ENCODE data around the gene MRTFB.

Gene MRTFB

GRCh38 chr16:14202697-14203096, 131.6 kb downstream of the MRTFB start:
- no peak for DNase-seq
- no peak for TF ChIP-seq EZH2 (optimal IDR thresholded peaks at IDR 0.05; ENCODE audit: low read depth, low read length)
- no peak for TF ChIP-seq EZH2phosphoT487 (IDR thresholded peaks at IDR 0.05; ENCODE audit: low read length)
- TF ChIP-seq CTCF (IDR thresholded peaks at IDR 0.05; ENCODE audit: low read length): peak; percentile 35
- 0 out of 2 replicates have a peak, but pooled peaks cover 5% of the 10 kb centered on the region for H3F3A ChIP-seq (ENCODE audit: insufficient read depth, low read length)
- no peak overlapping the region for H3K9ac ChIP-seq (ENCODE audit: low read length)
- no peaks in the 10 kb centered on the region for H3K36me3 ChIP-seq (replicated peaks; ENCODE audit: insufficient read depth, low read length)
- H3K27ac ChIP-seq (ENCODE audit: low read length): no peak overlapping the region
- no peaks in the 10 kb centered on the region for H4K20me1 ChIP-seq (ENCODE audit: insufficient read depth, low read length)
- H2AFZ ChIP-seq (ENCODE audit: low read length): no peak overlapping the region
- H3K9me2 ChIP-seq (replicated peaks; ENCODE audit: insufficient read depth, low read length): no peaks in the 10 kb centered on the region
- H3K4me3 ChIP-seq (ENCODE audit: low read length): no peak overlapping the region
- no peaks in the 10 kb centered on the region for H3K9me3 ChIP-seq (replicated peaks; ENCODE audit: insufficient read depth, low read length)
- H3K79me2 ChIP-seq (ENCODE audit: low read length): no peaks in the 10 kb centered on the region
- no peak overlapping the region for H3K4me2 ChIP-seq (ENCODE audit: low read depth, low read length)
- H3K4me1 ChIP-seq (ENCODE audit: low read length): peaks cover 27% of the 10 kb centered on the region
- H3K27me3 ChIP-seq (replicated peaks; ENCODE audit: insufficient read depth, low read length): no peaks in the 10 kb centered on the region

- Histone ChIP-seq H3K9ac (ENCODE audit: low read length) (no peak overlapping the region), H2AFZ (ENCODE audit: low read length) (no peak overlapping the region), H3K4me1 (ENCODE audit: low read length) (peaks cover 27% of the 10 kb centered on the region), H3K9me2 (replicated peaks; ENCODE audit: insufficient read depth, low read length) (no peaks in the 10 kb centered on the region), H3K4me2 (ENCODE audit: low read depth, low read length) (no peak overlapping the region), H3K79me2 (ENCODE audit: low read length) (no peaks in the 10 kb centered on the region), H3K9me3 (replicated peaks; ENCODE audit: insufficient read depth, low read length) (no peaks in the 10 kb centered on the region), H3K27ac (ENCODE audit: low read length) (no peak overlapping the region), H3K36me3 (replicated peaks; ENCODE audit: insufficient read depth, low read length) (no peaks in the 10 kb centered on the region), H3K4me3 (ENCODE audit: low read length) (no peak overlapping the region), H3F3A (ENCODE audit: insufficient read depth, low read length) (0 out of 2 replicates have a peak, but pooled peaks cover 5% of the 10 kb centered on the region), H4K20me1 (ENCODE audit: insufficient read depth, low read length) (no peaks in the 10 kb centered on the region), H3K27me3 (replicated peaks; ENCODE audit: insufficient read depth, low read length) (no peaks in the 10 kb centered on the region)
- DNase-seq: no peak
- no peak for TF ChIP-seq EZH2phosphoT487 (IDR thresholded peaks at IDR 0.05; ENCODE audit: low read length)
- no peak for TF ChIP-seq CTCF (IDR thresholded peaks at IDR 0.05; ENCODE audit: low read length)
- TF ChIP-seq EZH2 (optimal IDR thresholded peaks at IDR 0.05; ENCODE audit: low read depth, low read length): no peak
Observed at GRCh38 chr16:14203166-14203565, 132.0 kb downstream of the MRTFB start.

- no peaks in the 10 kb centered on the region for H3K79me2 ChIP-seq (ENCODE audit: low read length)
- H3K4me2 ChIP-seq (ENCODE audit: low read depth, low read length): peak overlapping the region; percentile 44
- no peaks in the 10 kb centered on the region for H3K9me3 ChIP-seq (replicated peaks; ENCODE audit: insufficient read depth, low read length)
- no peaks in the 10 kb centered on the region for H3K36me3 ChIP-seq (replicated peaks; ENCODE audit: insufficient read depth, low read length)
- H3K27ac ChIP-seq (ENCODE audit: low read length): peak overlapping the region; percentile 11; the same call in 1 of the 2 replicates
- no peaks in the 10 kb centered on the region for H3K27me3 ChIP-seq (replicated peaks; ENCODE audit: insufficient read depth, low read length)
- H2AFZ ChIP-seq (ENCODE audit: low read length): peak overlapping the region; percentile 27
- 0 out of 2 replicates have a peak, but pooled peaks cover 5% of the 10 kb centered on the region for H3F3A ChIP-seq (ENCODE audit: insufficient read depth, low read length)
- no peaks in the 10 kb centered on the region for H3K9me2 ChIP-seq (replicated peaks; ENCODE audit: insufficient read depth, low read length)
- H4K20me1 ChIP-seq (ENCODE audit: insufficient read depth, low read length): no peaks in the 10 kb centered on the region
- 0 out of 2 replicates have a peak overlapping the region, but pooled peaks have one; percentile 0 for H3K4me3 ChIP-seq (ENCODE audit: low read length)
- H3K4me1 ChIP-seq (ENCODE audit: low read length): peaks cover 16% of the 10 kb centered on the region
- H3K9ac ChIP-seq (ENCODE audit: low read length): no peak overlapping the region
- TF ChIP-seq CTCF (IDR thresholded peaks at IDR 0.05; ENCODE audit: low read length) (no peak), EZH2phosphoT487 (IDR thresholded peaks at IDR 0.05; ENCODE audit: low read length) (no peak), EZH2 (optimal IDR thresholded peaks at IDR 0.05; ENCODE audit: low read depth, low read length) (no peak)
- DNase-seq: peak; percentile 83
Observed at GRCh38 chr16:14205666-14206065, 134.5 kb downstream of the MRTFB start.
